Stimulated activated CD4-positive, alpha-beta T cell treated with anti-CD3 and anti-CD28 coated beads, Interleukin-4, amount 100 ng/mL, for 4 hours (primary cell): Measurements from ENCODE around the gene PLN.
A peak's percentile ranks its signal among the peaks of the same experiment; 100 is the strongest.

Experiments
- DNase-seq, 2 experiments: peaks; one replicate each; pipeline ENCODE4 v3.0.0-alpha.2; 2020

Gene PLN

DNA sequence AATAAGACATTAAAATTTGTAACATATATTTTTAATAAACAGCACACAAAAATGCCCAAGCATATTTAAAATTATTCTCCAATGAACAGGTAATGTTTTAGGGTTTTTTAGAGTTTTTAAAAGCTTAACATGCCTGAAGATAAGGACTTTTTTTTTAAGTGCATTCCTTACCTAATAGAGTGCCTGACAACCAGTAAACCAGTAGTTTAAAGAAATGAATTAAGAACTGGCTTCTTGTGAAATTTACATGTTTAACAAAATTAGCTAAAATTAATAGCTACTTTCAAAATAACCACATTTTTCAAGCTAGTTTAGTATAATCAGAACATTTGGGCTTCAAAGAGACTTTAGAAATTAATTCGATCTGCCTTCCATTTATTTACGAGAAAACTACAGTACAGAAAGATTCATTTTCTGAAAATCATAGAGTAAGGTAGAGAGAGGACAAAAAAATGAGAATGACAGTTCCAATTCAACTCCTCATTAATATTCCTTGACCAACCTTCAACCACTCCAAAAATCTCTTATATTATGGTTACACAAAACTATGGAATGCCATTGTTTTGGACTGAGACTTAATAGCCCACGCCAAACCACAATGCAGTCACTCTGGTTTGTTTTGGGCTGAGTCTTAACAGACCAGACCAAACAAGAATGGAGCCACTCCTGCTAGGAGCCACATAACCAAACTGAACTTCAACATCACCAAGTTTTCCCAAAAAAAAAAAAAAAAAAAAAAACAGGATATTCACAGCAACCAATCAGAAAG lies 5.7 kb upstream of the PLN start:
- no peak for DNase-seq

DNA sequence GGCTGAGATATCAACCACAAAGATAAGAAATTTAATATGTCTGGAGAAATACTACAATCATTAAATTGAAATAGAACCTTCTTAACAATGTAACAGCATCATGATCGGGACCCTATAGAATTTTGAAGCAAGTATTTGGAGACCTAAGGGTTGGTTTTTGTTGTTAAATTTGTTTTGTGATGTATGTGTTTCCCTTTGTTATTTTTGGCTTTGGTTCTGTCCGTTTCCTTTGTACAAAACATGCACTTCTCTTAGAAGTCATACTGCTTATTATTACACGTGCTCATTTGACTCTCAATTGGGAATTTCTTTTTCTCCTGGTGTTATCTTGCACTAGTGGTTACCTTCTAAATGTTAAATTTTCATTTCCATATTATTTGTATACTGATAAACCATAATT lies 4.0 kb upstream of the PLN start:
- no peak for DNase-seq

DNA sequence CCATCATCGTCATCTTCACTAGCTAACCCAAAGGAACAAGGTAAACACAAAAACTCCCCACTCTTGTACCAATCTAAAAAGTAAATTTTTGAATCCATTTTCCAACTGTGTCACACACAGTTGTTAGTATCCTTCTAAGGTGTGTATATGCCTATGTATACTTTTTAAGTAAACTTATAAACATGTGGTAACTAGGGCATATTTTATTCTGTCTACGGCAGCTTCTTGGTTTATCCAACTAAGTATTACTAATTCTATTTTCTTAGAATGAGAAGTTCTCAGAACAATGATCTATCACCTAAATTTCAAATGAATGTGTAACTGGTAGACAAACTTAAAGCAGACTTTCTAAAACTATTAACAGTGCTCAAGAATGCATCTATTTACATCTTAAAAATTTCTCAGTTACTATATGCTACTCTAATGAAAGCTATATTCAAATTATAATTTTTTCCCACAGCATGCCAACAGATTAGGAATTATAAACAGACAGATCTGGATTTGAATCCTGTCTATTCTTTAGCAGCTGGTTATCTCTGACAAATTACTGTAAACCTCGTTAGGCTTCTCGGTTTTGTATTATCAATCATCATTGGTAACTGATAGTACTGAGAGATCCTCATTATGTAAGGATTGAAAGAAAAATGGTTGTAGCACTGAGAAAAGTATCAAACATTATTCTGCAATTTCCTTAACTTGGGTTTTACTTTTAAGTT lies 1.8 kb upstream of the PLN start:
- DNase-seq = no peak

DNA sequence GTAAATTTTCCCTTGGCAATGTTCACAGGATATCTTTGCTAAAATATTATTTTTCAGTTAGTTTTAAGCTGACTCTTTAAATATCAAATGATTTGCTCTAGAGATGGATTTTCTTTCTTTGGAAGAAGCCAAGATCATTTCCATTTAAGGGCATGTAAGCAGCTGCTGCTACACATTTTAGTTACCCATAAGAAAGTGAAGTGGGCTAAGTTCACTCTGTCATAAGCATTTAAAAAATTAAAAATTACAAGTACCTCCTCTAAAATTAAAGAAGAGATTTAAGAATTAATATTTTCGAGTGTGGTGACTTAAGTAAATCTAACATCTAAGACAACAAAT lies 1.2 kb upstream of the PLN start:
- DNase-seq = no peak

DNA sequence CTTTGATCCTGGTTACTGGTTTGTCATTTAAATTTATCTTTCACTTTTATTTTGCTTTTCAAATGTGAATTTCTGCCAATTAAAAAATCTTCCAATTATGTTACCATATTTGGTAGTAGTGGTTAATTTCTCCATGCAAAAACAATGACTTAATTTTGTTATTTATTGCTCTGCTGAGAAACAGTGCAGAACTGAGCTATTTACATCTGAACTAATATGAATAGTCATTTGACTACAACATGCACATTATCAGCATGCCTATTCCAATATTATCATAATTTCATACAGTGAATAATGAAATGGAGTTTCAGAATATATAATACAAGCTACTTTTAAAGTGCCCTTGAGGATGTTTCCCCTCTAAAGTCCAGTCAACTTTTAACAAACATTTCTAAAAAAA lies 517 bp downstream of the PLN start:
- DNase-seq = no peak

DNA sequence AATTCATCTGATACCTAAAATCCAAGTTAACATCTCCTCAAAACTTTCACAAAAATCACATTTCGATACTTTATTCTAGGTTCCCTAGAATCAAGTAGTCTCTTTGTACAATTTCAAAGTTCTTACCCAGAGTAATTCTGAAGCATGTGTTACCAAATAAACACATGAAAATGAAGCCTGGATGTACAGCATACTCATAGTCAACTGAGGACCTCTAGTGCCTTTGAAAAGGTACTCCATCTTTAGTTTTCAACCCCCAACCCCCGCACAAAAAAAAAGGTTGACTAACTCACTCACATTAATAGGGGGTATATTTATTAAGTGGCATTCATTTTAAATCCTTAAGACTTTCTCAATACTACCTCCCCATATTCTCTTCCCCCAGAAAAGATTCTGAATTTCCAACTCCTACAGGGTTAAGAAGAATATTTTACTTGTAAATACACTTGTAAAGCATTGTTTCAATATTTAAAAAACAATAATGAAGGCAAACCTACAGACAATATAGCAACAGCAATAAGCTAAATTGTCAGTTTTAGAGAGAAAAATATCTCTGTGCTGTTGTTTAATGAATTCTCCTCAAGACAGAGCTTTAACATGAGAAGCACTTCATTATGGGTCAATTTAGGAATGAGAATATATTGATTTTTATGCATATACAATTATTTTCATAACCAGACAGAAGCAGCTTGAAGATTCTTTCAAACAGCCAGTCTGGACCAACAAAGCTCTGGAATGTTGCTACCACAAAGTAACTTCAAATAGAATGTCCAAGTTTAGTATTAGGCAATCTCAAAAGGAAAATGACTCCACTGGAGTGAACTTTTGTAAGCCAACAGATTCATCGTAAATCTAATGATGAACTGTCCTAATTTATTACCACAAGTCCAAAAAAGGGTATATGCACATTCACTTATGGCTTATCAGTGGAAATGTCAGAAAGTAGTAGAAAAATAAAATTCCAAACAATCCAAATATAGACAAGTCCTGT lies 3.3 kb downstream of the PLN start:
- DNase-seq = peak in 1 of 2 experiments; percentile 4

DNA sequence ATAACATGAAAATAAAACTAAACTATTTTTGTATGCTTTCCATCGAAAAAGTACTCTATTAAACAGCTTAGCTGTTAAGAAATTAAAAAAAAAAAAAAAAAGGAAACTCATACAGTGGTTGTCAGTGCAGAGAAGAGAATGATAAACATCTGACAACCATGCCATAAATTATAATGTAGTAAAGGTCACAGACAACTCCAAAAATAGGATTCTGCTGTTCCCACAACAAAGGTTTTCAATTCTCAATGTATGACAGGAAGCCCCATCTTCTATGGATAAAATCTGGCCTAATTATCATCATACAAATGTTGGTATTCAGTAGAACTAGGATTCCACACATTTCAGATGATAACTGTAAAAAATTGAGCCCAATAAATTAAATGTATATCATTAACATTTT lies 5.0 kb downstream of the PLN start:
- DNase-seq = no peak

DNA sequence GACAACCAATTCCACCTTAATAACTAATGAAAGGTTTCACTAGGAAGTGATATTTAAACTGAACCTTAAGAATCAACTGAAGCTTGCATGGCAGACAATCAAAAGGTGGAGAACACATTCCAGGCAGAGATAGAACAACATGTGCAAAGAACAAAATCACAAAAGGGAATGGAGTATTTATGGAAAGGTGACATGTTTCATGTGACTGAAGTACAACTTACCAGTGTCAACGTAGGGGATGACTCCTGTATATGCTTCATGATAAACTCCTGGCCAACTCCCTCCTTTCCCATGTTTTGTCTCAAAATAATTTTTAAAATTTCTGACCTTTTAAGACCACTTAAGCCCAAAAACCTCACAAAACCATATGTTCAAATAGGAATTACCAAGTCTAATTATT lies 6.6 kb downstream of the PLN start:
- DNase-seq = no peak

DNA sequence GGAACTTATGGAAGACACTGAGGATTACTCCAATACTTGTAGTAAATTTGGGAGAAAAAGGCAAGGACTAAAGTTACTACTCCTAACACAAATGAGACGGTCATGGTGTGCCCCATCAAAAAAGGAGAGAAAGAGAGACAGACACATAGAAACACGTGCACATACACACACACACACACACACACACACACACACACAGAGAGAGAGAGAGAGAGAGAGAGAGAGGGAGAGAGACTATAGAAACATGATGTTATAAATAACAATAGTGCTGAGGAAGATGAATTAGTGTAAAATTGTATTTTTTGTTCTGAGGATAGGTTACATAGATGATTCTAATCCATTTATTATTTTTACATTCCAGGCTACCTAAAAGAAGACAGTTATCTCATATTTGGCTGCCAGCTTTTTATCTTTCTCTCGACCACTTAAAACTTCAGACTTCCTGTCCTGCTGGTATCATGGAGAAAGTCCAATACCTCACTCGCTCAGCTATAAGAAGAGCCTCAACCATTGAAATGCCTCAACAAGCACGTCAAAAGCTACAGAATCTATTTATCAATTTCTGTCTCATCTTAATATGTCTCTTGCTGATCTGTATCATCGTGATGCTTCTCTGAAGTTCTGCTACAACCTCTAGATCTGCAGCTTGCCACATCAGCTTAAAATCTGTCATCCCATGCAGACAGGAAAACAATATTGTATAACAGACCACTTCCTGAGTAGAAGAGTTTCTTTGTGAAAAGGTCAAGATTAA lies 10.5 kb downstream of the PLN start:
- DNase-seq = no peak

DNA sequence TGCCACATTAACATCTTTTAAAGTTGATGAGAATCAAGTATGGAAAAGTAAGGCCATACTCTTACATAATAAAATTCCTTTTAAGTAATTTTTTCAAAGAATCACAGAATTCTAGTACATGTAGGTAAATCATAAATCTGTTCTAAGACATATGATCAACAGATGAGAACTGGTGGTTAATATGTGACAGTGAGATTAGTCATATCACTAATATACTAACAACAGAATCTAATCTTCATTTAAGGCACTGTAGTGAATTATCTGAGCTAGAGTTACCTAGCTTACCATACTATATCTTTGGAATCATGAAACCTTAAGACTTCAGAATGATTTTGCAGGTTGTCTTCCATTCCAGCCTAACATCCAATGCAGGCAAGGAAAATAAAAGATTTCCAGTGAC lies 11.6 kb downstream of the PLN start:
- no peak for DNase-seq

DNA sequence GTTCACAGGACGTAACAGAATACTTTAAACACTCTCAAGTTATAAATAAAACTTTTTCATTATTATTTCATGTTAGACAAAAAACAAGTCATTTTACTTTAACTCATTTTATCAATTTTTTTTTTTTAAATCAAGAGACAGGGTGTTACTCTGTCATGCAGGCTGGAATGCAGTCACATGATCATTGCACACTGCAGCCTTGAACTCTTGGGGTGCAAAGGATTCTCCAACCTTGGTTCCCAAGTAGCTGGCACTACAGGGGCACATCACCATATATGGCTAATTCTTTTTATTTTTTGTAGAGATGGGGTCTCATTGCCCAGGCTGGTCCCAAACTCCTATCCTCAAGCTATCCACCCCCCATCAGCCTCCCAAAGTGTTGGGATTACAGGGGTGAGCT lies 14.2 kb downstream of the PLN start:
- DNase-seq = no peak

DNA sequence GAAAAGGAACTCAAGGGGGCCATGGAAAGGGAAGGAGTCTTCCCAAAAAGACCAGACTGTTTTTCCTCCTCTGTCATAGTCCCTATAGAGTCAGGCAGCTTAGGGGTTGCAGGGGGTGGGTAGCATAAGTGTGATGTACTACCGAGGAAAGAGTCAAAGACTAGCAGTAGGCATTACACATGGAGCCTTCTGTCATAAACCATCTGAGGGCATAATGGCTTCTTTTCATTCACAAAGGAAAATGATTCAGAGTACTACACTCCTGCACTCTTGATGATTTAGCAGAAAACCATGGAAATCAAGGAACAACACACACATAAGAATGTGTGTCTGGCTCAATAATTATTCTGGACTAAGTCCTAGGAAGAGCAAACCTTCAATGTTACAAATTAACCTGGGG lies 14.9 kb downstream of the PLN start:
- DNase-seq = no peak

DNA sequence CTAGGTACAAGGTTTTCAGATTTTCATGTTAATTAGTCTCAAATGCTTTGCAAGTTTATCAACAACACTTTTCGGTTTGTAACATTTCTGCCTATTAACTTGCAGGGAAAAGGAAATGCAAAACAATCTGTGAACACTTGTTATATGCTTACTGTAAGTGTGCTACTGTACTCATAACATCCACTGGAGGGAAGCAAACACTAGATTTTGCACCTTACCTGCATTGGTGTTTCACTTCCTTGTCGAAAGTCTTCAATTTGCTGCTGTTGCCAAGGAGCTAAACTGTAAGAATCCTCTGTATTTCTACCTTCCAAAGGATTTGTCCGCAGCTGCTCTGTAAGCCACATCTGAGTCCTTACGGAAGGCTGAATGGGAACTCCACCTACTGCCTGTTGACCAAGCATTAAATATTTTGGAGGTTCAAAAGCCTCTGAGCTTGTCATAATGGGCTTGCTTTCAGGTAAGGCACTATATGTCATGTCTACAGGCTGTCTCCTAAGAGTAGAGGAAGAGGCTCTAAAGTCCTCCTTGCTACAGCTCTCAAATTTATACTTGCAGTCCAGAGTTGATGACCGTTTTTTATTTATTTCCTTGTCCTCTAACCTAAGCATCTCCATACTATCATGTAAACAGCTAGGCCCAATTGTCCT lies 17.3 kb downstream of the PLN start:
- DNase-seq = no peak

DNA sequence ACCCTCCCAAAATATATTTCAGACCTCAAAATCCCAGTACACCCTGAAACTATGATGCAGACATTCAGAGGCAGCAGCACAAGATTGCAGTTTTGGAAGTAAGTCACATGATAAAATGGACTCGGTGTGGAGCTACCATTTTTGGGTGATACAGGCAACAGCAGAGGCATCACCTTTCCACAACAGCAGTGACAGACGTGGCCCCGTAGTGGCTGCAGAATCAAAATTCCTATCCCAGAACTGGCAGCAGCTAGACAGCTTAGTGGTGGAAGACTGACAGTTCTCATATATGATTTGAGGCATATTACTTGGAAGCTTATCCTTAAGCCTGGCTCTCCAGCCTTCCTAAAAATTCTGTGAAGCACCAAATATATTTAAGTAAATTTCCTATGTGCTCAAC lies 19.9 kb downstream of the PLN start:
- DNase-seq = no peak

DNA sequence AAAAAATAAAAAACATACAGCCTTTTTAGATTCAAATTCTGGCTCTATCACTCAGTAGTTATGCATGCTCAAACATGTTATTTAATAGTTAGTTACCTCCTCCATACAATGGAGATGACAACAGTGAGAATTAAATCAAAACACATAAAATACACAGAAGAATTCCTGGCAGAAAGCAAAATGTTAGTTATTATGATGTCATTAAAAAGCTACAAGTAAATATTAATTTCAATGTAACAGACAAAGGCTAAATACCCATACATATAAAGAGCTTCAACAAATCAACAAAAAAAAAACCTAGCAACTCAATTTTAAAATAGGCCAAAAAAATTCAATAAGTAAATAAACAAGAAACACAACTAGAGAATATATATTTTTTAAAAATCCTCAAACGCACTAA lies 21.4 kb downstream of the PLN start:
- DNase-seq = no peak

DNA sequence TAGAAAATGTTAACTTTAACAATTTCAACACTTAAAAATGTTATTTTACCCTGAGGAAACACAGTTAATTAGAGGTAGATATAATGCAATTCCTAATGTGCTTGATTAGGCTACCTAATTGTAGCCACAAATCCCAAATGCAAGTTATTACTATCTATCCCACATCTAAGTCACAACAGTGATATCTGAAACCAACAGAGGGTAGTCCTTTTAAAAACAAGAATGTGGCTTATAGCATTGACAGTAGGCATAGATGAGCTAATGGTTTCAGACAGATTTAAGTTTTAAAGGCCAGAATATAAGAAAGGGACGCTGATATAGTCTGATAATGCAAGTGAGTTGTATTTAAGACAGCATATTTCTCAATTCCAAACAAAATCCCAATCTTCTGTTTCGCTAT lies 23.0 kb downstream of the PLN start:
- no peak for DNase-seq

DNA sequence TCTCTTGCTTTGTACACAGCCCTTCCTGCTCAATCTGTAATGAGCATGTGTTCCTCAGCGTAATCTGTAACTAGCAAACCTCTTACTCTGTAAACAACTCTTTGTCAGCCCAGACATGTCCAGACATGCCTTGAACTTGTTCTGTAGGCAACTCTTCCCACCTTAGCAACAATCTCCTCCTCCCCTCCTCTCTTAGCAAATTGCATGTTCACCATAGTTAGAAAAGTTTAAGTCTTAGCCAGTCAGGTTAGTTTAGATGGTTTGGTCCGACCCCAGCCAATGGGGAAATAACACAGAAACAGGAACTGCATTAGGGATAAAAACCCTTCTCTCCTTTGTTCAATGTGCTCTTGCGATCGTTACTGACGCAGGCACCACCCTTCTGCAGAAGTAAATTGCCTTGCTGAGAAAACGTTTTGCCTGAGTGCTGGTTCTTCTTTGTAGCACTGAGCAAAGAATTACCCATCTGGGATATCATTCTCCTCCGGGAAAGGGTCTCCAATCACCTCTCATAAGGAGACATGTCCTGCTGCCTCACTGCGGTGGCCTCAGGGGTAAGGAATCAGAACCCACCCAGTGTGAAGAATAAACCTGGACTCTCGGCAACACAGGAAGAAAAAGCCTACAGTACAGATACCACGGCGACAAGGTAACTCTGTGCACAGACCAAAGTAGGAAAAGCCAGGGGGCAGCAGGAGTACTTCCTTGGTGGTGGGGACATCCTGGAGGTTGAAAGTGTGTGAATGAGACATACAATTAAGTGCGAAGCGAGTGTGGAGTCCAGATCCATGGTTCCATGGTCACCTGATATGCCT lies 26.2 kb downstream of the PLN start:
- no peak for DNase-seq

DNA sequence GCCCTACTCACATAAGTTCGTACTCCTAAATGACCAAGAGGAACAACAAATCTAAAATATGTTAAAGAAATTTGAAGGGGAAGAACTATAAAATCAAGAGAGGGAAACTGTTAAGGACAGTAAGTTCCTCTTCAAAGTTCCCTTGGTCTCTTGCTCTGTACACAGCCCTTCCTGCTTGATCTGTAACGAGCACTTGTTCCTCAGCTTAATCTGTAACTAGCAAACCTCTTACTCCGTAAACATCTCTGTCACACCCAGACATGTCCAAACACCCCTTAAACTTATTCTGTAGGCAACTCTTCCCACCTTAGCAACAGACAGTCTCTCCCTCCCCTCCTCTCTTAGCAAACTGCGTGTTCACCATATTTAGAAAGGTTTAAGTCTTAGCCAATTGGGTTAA lies 29.9 kb downstream of the PLN start:
- DNase-seq = no peak

DNA sequence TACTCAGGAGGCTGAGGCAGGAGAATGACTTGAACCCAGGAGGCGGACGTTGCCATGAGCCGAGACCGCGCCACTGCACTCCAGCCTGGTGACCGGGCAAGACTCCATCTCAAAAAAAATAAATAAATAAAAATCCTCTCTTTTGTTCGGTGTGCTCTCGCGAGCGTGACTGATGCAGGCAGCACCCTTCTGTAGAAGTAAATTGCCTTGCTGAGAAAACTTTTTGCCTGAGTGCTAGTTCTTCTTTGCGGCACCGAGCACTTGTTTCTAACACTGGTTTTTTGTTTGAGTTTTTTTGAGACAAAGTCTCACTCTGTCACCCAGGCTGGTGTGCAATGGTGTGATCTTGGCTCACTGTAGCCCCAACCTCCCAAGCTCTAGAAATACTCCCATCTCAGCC lies 30.5 kb downstream of the PLN start:
- DNase-seq = no peak

DNA sequence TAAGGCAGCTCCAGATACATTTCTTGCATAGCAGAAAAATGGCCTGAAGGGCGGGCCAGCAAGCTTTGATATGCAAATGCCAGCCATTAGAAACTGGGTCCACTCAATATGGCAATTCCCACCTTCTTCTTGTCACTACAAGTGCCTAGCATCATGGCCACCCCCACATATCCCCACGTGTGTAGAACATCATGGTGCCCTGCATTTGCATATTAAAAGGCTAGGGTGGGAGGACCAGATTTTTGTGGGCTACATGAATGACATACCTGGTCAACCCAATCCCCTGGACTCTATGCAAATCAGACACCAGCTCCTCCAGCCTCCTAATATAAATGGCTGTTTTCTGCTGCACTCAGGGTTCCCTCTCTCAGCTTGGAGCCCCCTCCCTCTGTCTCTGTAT lies 31.7 kb downstream of the PLN start:
- DNase-seq = no peak
